GM23248 (cell line): ENCODE measurements around the gene TRIM68. TPM values are rescaled to one million over a fixed set of nuclear protein-coding genes. Genes with fewer than 3 reads are reported as not detected.

Source experiments
- DNase-seq: peaks from one replicate; pipeline ENCODE4 v3.0.0-alpha.2; 2015
- H2AFZ ChIP-seq: fragments of 200-600 bp; sonication (generic); 2 replicates; pipeline ENCODE4 v1.6.1; 2016; ENCODE audit warnings: antibody characterized with exemption
- H3F3A ChIP-seq: fragments of 200-600 bp; sonication (generic); 2 replicates; pipeline ENCODE4 v1.6.1; 2016; ENCODE audit warnings: mild to moderate bottlenecking, antibody characterized with exemption, mixed run types; ENCODE audit not compliant: insufficient read depth
- H3K27ac ChIP-seq: fragments of 200-600 bp; sonication (generic); 2 replicates; pipeline ENCODE4 v1.5.1; 2016; ENCODE audit warnings: mild to moderate bottlenecking
- H3K27me3 ChIP-seq: fragments of 200-600 bp; sonication (generic); replicated peaks from 2 replicates; pipeline ENCODE4 v1.6.1; 2016; ENCODE audit warnings: mild to moderate bottlenecking; ENCODE audit not compliant: insufficient read depth
- H3K36me3 ChIP-seq: fragments of 200-600 bp; sonication (generic); 2 replicates; pipeline ENCODE4 v1.6.1; 2016; ENCODE audit warnings: low read depth, mild to moderate bottlenecking
- H3K4me1 ChIP-seq: fragments of 200-600 bp; sonication (generic); 2 replicates; pipeline ENCODE4 v1.6.1; 2016; ENCODE audit warnings: mild to moderate bottlenecking; ENCODE audit not compliant: insufficient read depth
- H3K4me2 ChIP-seq: fragments of 200-600 bp; sonication (generic); one replicate; pipeline ENCODE4 v1.6.1; 2016; ENCODE audit warnings: mild to moderate bottlenecking; ENCODE audit not compliant: unreplicated experiment
- H3K4me3 ChIP-seq: fragments of 200-600 bp; sonication (generic); 2 replicates; pipeline ENCODE4 v1.5.1; 2016; ENCODE audit warnings: mild to moderate bottlenecking
- H3K79me2 ChIP-seq: fragments of 200-600 bp; sonication (generic); 2 replicates; pipeline ENCODE4 v1.6.1; 2016; ENCODE audit warnings: mild to moderate bottlenecking; ENCODE audit not compliant: insufficient read depth
- H3K9ac ChIP-seq: fragments of 200-600 bp; sonication (generic); 2 replicates; pipeline ENCODE4 v1.6.1; 2016; ENCODE audit warnings: mild to moderate bottlenecking
- H3K9me2 ChIP-seq: fragments of 200-600 bp; sonication (generic); 2 replicates; pipeline ENCODE4 v1.6.1; 2016; ENCODE audit warnings: mixed run types, mild to moderate bottlenecking, moderate library complexity; ENCODE audit not compliant: insufficient read depth
- H3K9me3 ChIP-seq: fragments of 200-600 bp; sonication (generic); one replicate; pipeline ENCODE4 v1.6.1; 2017; ENCODE audit warnings: low read depth
- H4K20me1 ChIP-seq: fragments of 200-600 bp; sonication (generic); 2 replicates; pipeline ENCODE4 v1.6.0; 2016; ENCODE audit not compliant: insufficient read depth
- EZH2 ChIP-seq: fragments of 200-600 bp; sonication (generic); IDR thresholded peaks from 2 replicates; pipeline ENCODE4 v1.6.1; 2018; ENCODE audit warnings: antibody characterized with exemption, mild to moderate bottlenecking; ENCODE audit not compliant: insufficient read depth, poor library complexity, severe bottlenecking
- EZH2phosphoT487 ChIP-seq: fragments of 200-600 bp; sonication (generic); IDR thresholded peaks from 2 replicates; pipeline ENCODE4 v1.6.1; 2018; ENCODE audit warnings: antibody characterized with exemption, moderate library complexity, mild to moderate bottlenecking, low read depth; ENCODE audit not compliant: insufficient read depth
- WGBS, 2 experiments: methylation state at CpG; one replicate each; pipeline ENCODE4 v1.1.6; 2015 to 2017; ENCODE audit warnings: low lambda C conversion rate in 2 of 2, low coverage in 1 of 2; ENCODE audit errors: missing lambda C conversion rate in 2 of 2; 5-methylcytosine and 5-hydroxymethylcytosine counted together
- in situ Hi-C: fragments of 300-500 bp; cut with MboI; formaldehyde crosslinking; loops from 2 replicates; pipeline ENCODE4 v1.15.0; 2020
- polyA plus RNA-seq: library from polyadenylated mRNA; unstranded; fragments of >200 nt; fragmentation: Nextera tagmentation; extraction: Ambion mirVana; gene quantifications from 2 replicates; pipeline ENCODE4 v1.2.1, GENCODE V29; 2016
- total RNA-seq: library from RNA; depleted of rRNA; stranded (reverse); fragments of >200 nt; shearing (Covaris generic); gene quantifications from 2 replicates; pipeline ENCODE4 v1.2.3, GENCODE V29; 2014

The TRIM68 gene
- total and polyA plus RNA-seq, 2 experiments from 2014 or later = 5.1 to 15.2 TPM

DNA sequence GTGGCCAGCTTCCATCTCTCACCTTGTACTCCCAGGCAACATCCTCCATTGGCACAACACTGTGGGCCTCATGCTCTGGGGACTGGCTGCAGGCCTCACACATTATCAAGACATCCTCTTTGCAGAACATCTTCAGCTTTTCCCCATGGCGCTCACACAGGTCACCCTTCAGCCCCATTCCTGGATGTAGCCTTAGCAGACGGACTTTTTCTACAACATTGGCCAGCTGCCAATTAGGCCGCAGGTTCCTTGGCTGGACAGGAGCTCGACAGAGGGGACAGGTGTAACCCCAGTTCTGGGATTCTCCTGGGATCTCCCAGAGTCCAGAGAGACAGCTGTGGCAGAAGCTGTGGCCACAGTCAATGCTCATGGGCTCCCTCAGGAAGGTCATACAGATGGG, 3.0 kb downstream of the TRIM68 start:
- no peaks in the 10 kb centered on the region for H4K20me1 ChIP-seq
- H3K4me3 ChIP-seq = no peak overlapping the region
- in situ Hi-C loops = no loop called here
- H3K4me1 ChIP-seq = peaks cover 5% of the 10 kb centered on the region; the same call in 1 of the 2 replicates
- no peak overlapping the region for H3K4me2 ChIP-seq
- 82% methylated on average over 4 of the region's 4 CpGs for WGBS, 2 experiments
- peaks cover 8% of the 10 kb centered on the region; the same call in 1 of the 2 replicates for H3K79me2 ChIP-seq
- H3K27me3 ChIP-seq = no peaks in the 10 kb centered on the region
- no peak overlapping the region for H3K9ac ChIP-seq
- no peaks in the 10 kb centered on the region for H3F3A ChIP-seq
- H3K9me2 ChIP-seq = no peaks in the 10 kb centered on the region
- no peak overlapping the region for H3K27ac ChIP-seq
- no peak overlapping the region for H2AFZ ChIP-seq
- H3K9me3 ChIP-seq = no peaks in the 10 kb centered on the region
- H3K36me3 ChIP-seq = no peaks in the 10 kb centered on the region
- no peak for TF ChIP-seq EZH2
- no peak for TF ChIP-seq EZH2phosphoT487
- no peak for DNase-seq

- H3K9me3 ChIP-seq = no peaks in the 10 kb centered on the region
- no peaks in the 10 kb centered on the region for H3K79me2 ChIP-seq
- in situ Hi-C loops = no loop called here
- H2AFZ ChIP-seq = no peak within 1 kb of the TSS
- no peaks in the 10 kb centered on the region for H3K36me3 ChIP-seq
- no peaks in the 10 kb centered on the region for H3K9me2 ChIP-seq
- DNase-seq = no peak
- H3K9ac ChIP-seq = no peak within 1 kb of the TSS
- no peaks in the 10 kb centered on the region for H4K20me1 ChIP-seq
- no peaks in the 10 kb centered on the region for H3F3A ChIP-seq
- no peaks in the 10 kb centered on the region for H3K4me1 ChIP-seq
- no peaks in the 10 kb centered on the region for H3K27me3 ChIP-seq
- TF ChIP-seq EZH2phosphoT487 (no peak), EZH2 (no peak)
- H3K4me2 ChIP-seq = no peak within 1 kb of the TSS
- no peak within 1 kb of the TSS for H3K4me3 ChIP-seq
- no peak within 1 kb of the TSS for H3K27ac ChIP-seq
- 84 to 100% methylated on average over 1 of the region's 1 CpG for WGBS, 2 experiments
Observed at GRCh38 chr11:4593739-4594138, 14.3 kb downstream of the TRIM68 start, which contains the start of gene OR52I1. Gene OR52I1, plus strand, starts transcription at chr11:4594039. Its CDS starts 0 bp downstream, at chr11:4594039.

- Histone ChIP-seq H4K20me1 (no peaks in the 10 kb centered on the region), H3K27me3 (no peaks in the 10 kb centered on the region), H3K4me3 (no peak overlapping the region), H3K9me3 (no peaks in the 10 kb centered on the region), H3K9ac (no peak overlapping the region), H3K79me2 (no peaks in the 10 kb centered on the region), H3K36me3 (no peaks in the 10 kb centered on the region), H3K4me1 (no peaks in the 10 kb centered on the region), H3K27ac (no peak overlapping the region), H3F3A (no peaks in the 10 kb centered on the region), H3K9me2 (no peaks in the 10 kb centered on the region), H2AFZ (no peak overlapping the region), H3K4me2 (no peak overlapping the region)
- TF ChIP-seq EZH2phosphoT487 (no peak), EZH2 (no peak)
- WGBS, 2 experiments = 43 to 56% methylated on average over 3 of the region's 3 CpGs
- in situ Hi-C loops = no loop called here
- no peak for DNase-seq
Observed at GRCh38 chr11:4589017-4589416, 19.0 kb downstream of the TRIM68 start.

- Histone ChIP-seq H3K36me3 (no peaks in the 10 kb centered on the region), H3K27me3 (no peaks in the 10 kb centered on the region), H3F3A (no peaks in the 10 kb centered on the region), H3K4me1 (no peaks in the 10 kb centered on the region), H3K27ac (no peak within 1 kb of the TSS), H3K4me2 (no peak within 1 kb of the TSS), H3K4me3 (no peak within 1 kb of the TSS), H2AFZ (no peak within 1 kb of the TSS), H3K9me3 (no peaks in the 10 kb centered on the region), H3K9ac (no peak within 1 kb of the TSS), H3K9me2 (no peaks in the 10 kb centered on the region), H4K20me1 (no peaks in the 10 kb centered on the region), H3K79me2 (no peaks in the 10 kb centered on the region)
- in situ Hi-C loops = no loop called here
- no peak for TF ChIP-seq EZH2
- TF ChIP-seq EZH2phosphoT487 = no peak
- no peak for DNase-seq
Observed at GRCh38 chr11:4581443-4581842, 26.6 kb downstream of the TRIM68 start, which contains the start of gene OR52I2. Gene OR52I2, plus strand, starts transcription at chr11:4581743.

- no peaks in the 10 kb centered on the region for H3K4me1 ChIP-seq
- in situ Hi-C loops = no loop called here
- TF ChIP-seq EZH2phosphoT487 (no peak), EZH2 (no peak)
- H3K4me3 ChIP-seq = no peak overlapping the region
- no peak for DNase-seq
- no peaks in the 10 kb centered on the region for H3K9me2 ChIP-seq
- H3K9me3 ChIP-seq = no peaks in the 10 kb centered on the region
- H4K20me1 ChIP-seq = no peaks in the 10 kb centered on the region
- no peak overlapping the region for H2AFZ ChIP-seq
- 25 to 28% methylated on average over 1 of the region's 1 CpG for WGBS, 2 experiments
- no peaks in the 10 kb centered on the region for H3F3A ChIP-seq
- no peak overlapping the region for H3K27ac ChIP-seq
- no peak overlapping the region for H3K4me2 ChIP-seq
- no peaks in the 10 kb centered on the region for H3K36me3 ChIP-seq
- no peak overlapping the region for H3K9ac ChIP-seq
- H3K27me3 ChIP-seq = no peaks in the 10 kb centered on the region
- H3K79me2 ChIP-seq = no peaks in the 10 kb centered on the region
Observed at GRCh38 chr11:4580124-4580523, 27.9 kb downstream of the TRIM68 start.
